ENCODE data around the gene RENBP.

RENBP gene

GRCh38 chrX:153960077-153960476 is 15.6 kb upstream of the RENBP start:
- DNase-seq (ENCODE audit: extremely low read depth, insufficient read length): no peak
- peaks cover 42% of the 10 kb centered on the region for H3K36me3 ChIP-seq (ENCODE audit: control insufficient read depth, insufficient read depth, low read length)
- no peak for TF ChIP-seq CTCF (IDR thresholded peaks at IDR 0.05; ENCODE audit: insufficient read depth, low read length, poor library complexity, severe bottlenecking)
- H3K4me3 ChIP-seq (replicated peaks; ENCODE audit: low read depth, low read length): no peak overlapping the region
- no peaks in the 10 kb centered on the region for H3K27me3 ChIP-seq (replicated peaks; ENCODE audit: control insufficient read depth, insufficient read depth, low read length)

- peaks cover 43% of the 10 kb centered on the region for H3K36me3 ChIP-seq (ENCODE audit: control insufficient read depth, insufficient read depth, low read length)
These were observed 15.2 kb upstream of the RENBP start for GRCh38 chrX:153959649-153960048.

GRCh38 chrX:153958605-153959004 is 14.2 kb upstream of the RENBP start:
- H3K36me3 ChIP-seq (ENCODE audit: control insufficient read depth, insufficient read depth, low read length): peaks cover 44% of the 10 kb centered on the region
- H3K27me3 ChIP-seq (replicated peaks; ENCODE audit: control insufficient read depth, insufficient read depth, low read length): no peaks in the 10 kb centered on the region
- DNase-seq (ENCODE audit: extremely low read depth, insufficient read length): no peak
- TF ChIP-seq CTCF (IDR thresholded peaks at IDR 0.05; ENCODE audit: insufficient read depth, low read length, poor library complexity, severe bottlenecking): no peak
- no peak overlapping the region for H3K4me3 ChIP-seq (replicated peaks; ENCODE audit: low read depth, low read length)

More at GRCh38 chrX:153959649-153960048, 15.2 kb upstream of the RENBP start:
- H3K27me3 ChIP-seq (replicated peaks; ENCODE audit: control insufficient read depth, insufficient read depth, low read length): no peaks in the 10 kb centered on the region
- no peak for DNase-seq (ENCODE audit: extremely low read depth, insufficient read length)
- no peak for TF ChIP-seq CTCF (IDR thresholded peaks at IDR 0.05; ENCODE audit: insufficient read depth, low read length, poor library complexity, severe bottlenecking)
- H3K4me3 ChIP-seq (replicated peaks; ENCODE audit: low read depth, low read length): no peak overlapping the region

GRCh38 chrX:153957224-153957623 is 12.8 kb upstream of the RENBP start:
- peaks cover 44% of the 10 kb centered on the region for H3K36me3 ChIP-seq (ENCODE audit: control insufficient read depth, insufficient read depth, low read length)
- no peak overlapping the region for H3K4me3 ChIP-seq (replicated peaks; ENCODE audit: low read depth, low read length)
- TF ChIP-seq CTCF (IDR thresholded peaks at IDR 0.05; ENCODE audit: insufficient read depth, low read length, poor library complexity, severe bottlenecking): no peak
- DNase-seq (ENCODE audit: extremely low read depth, insufficient read length): peak; percentile 12
- no peaks in the 10 kb centered on the region for H3K27me3 ChIP-seq (replicated peaks; ENCODE audit: control insufficient read depth, insufficient read depth, low read length)

GRCh38 chrX:153956044-153956907 is 11.8 kb upstream of the RENBP start:
- no peak for DNase-seq (ENCODE audit: extremely low read depth, insufficient read length)
- no peaks in the 10 kb centered on the region for H3K27me3 ChIP-seq (replicated peaks; ENCODE audit: control insufficient read depth, insufficient read depth, low read length)
- H3K4me3 ChIP-seq (replicated peaks; ENCODE audit: low read depth, low read length): no peak overlapping the region
- H3K36me3 ChIP-seq (ENCODE audit: control insufficient read depth, insufficient read depth, low read length): peaks cover 44% of the 10 kb centered on the region
- TF ChIP-seq CTCF (IDR thresholded peaks at IDR 0.05; ENCODE audit: insufficient read depth, low read length, poor library complexity, severe bottlenecking): no peak
